ENCODE results near the gene SOX18. TPM values are rescaled to one million over a fixed set of nuclear protein-coding genes. Genes with fewer than 3 reads are reported as not detected.

Gene SOX18
- total RNA-seq, 1 donor, result 0.54 TPM

Small RNAs within 50 kb of the gene (small RNA-seq; reads per million reads assigned to genes)
- not detected for gene AL355803.1
- 2.8 reads per million, percentile 77 among the genes with 10 or more reads in this experiment for gene MIR6813

Other genes with a start within 250 kb of the SOX18 start
- 36.4 TPM for gene ZBTB46, start 218.4 kb downstream of the SOX18 start, total RNA-seq
- 0.27 TPM for gene ABHD16B, start 188.1 kb downstream of the SOX18 start, total RNA-seq
- 47.7 TPM for gene TPD52L2, start 184.4 kb downstream of the SOX18 start, total RNA-seq
- 38.5 TPM for gene DNAJC5, start 154.5 kb downstream of the SOX18 start, total RNA-seq
- gene UCKL1, start 93.2 kb downstream of the SOX18 start, total RNA-seq, result 51.4 TPM
- gene ZNF512B, start 79.7 kb downstream of the SOX18 start, total RNA-seq, result 24.8 TPM
- gene SAMD10, start 70.0 kb downstream of the SOX18 start, total RNA-seq, result 27.7 TPM
- gene PRPF6, start 68.5 kb downstream of the SOX18 start, total RNA-seq, result 116 TPM
- gene C20orf204, start 13.5 kb downstream of the SOX18 start, total RNA-seq, result 3.0 TPM
- 32.6 TPM for gene TCEA2, start 13.6 kb upstream of the SOX18 start, total RNA-seq
- gene RGS19, start 29.9 kb upstream of the SOX18 start, total RNA-seq, result 75.1 TPM
- gene OPRL1, start 30.4 kb upstream of the SOX18 start, total RNA-seq, result 10.5 TPM
- 5.7 TPM for gene LKAAEAR1, start 34.8 kb upstream of the SOX18 start, total RNA-seq
- 0.27 TPM for gene NPBWR2, start 57.9 kb upstream of the SOX18 start, total RNA-seq
- gene MYT1, start 114.8 kb upstream of the SOX18 start, total RNA-seq, result 0.27 TPM
- 59.5 TPM for gene PCMTD2, start 206.1 kb upstream of the SOX18 start, total RNA-seq